Esophagus muscularis mucosa (tissue), 4 donors: ENCODE measurements around the gene STYXL1. TPM values are rescaled to one million over a fixed set of nuclear protein-coding genes. Genes with fewer than 3 reads are reported as not detected.

ENCODE experiments used
- DNase-seq: peaks from one replicate; pipeline ENCODE4 v3.0.0-alpha.2; 2017; ENCODE audit errors: extremely low spot score
- H3K27ac ChIP-seq, 4 donors: fragments of 200-600 bp; sonication (generic); replicated peaks in 1 of 4; 1 replicate in 3 of 4; 2 replicates in 1 of 4; pipeline ENCODE4 v1.5.1; 2016 to 2019; ENCODE audit warnings: mild to moderate bottlenecking in 1 of 4
- H3K27me3 ChIP-seq, 4 donors: fragments of 200-600 bp; sonication (generic); one replicate each; pipeline versions ENCODE4 v1.5.1 to v1.6.0; 2016 to 2019
- H3K36me3 ChIP-seq, 4 donors: fragments of 200-600 bp; sonication (generic); one replicate each; pipeline ENCODE4 v1.5.1; 2016 to 2019
- H3K4me1 ChIP-seq, 4 donors: fragments of 200-600 bp; sonication (generic); one replicate each; pipeline ENCODE4 v1.5.1; 2016 to 2019
- H3K4me3 ChIP-seq, 4 donors: fragments of 200-600 bp; sonication (generic); 1 replicate in 2 of 4; 2 replicates in 2 of 4; pipeline ENCODE4 v1.5.1; 2016 to 2019; ENCODE audit warnings: mild to moderate bottlenecking in 4 of 4, moderate library complexity in 1 of 4
- H3K9me3 ChIP-seq, 4 donors: fragments of 200-600 bp; sonication (generic); 1 replicate in 3 of 4; 2 replicates in 1 of 4; pipeline ENCODE4 v1.5.1; 2016 to 2019
- EP300 ChIP-seq: sonication (generic); formaldehyde crosslinking; IDR thresholded peaks from one replicate; pipeline ENCODE4 v1.6.1; 2017; ENCODE audit warnings: antibody characterized with exemption
- POLR2A ChIP-seq: fragments of 450-650 bp; IDR thresholded peaks from one replicate; pipeline ENCODE4 v1.6.1; 2017; ENCODE audit warnings: antibody characterized with exemption, moderate library complexity, mild to moderate bottlenecking, low read depth
- POLR2AphosphoS5 ChIP-seq, 2 donors: sonication (generic); formaldehyde crosslinking; IDR thresholded peaks; one replicate each; pipeline ENCODE4 v1.6.1; 2017; ENCODE audit warnings: antibody characterized with exemption in 2 of 2
- WGBS: methylation state at CpG from one replicate; pipeline ENCODE4 v1.1.5; 2018; 5-methylcytosine and 5-hydroxymethylcytosine counted together
- intact Hi-C: fragments of 100-400 bp; cut with DNase I; formaldehyde crosslinking; loops from one replicate; pipeline ENCODE4 v1.15.1; 2023
- total RNA-seq, 4 donors: library from RNA; depleted of rRNA; stranded (reverse); fragments of >200 nt; gene quantifications; one replicate each; pipeline versions ENCODE4 v1.1.0 to v1.2.1, GENCODE V29; 2016
- TF ChIP-seq, protein P1 (sequence below), 3 experiments: fragments of 200-600 bp in 2 of 3; fragments of 450-650 bp in 1 of 3; sonication (generic) in 2 of 3; IDR thresholded peaks; one replicate each; pipeline ENCODE4 v1.5.1; 2017 to 2019; ENCODE audit warnings: antibody characterized with exemption in 3 of 3, mild to moderate bottlenecking in 2 of 3, moderate library complexity in 1 of 3

STYXL1 gene
- total RNA-seq, 4 donors from 2014 or later, result 13.9 to 20.0 (median 17.9) TPM

DNA sequence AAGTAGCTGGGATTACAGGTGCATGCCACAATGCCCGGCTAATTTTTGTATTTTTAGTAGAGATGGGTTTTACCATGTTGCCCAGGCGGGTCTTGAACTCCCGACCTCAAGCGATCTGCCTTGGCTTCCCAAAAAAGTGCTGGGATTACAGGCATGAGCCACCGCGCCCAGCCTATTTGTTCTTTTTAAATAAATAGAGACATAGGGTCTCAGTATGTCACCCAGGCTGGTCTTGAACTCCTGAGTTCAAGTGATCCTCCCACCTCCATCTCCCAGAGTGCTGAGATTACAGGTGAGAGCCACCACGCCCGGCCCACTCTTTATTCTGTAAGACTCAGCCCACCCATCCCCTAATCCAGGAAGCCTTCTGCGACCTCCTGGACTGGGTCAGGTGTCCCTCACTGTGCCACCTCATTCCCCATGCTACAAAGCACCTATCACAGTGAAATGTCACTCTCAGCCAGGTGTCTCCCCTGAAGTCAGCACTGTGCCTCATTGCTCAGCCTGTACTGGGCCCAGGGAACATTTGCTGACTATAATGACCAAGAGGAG is 56.2 kb downstream of the STYXL1 start:
- Histone ChIP-seq H3K9me3 (no peaks in the 10 kb centered on the region), H3K4me1 (peaks cover 35 to 57% (median 51%) of the 10 kb centered on the region in 4 donors), H3K4me3 (no peak overlapping the region), H3K36me3 (peaks cover 1 to 34% (median 25%) of the 10 kb centered on the region in 4 donors), H3K27ac (peak overlapping the region; percentile 86 to 95 (median 92)), H3K27me3 (no peaks in the 10 kb centered on the region)
- DNase-seq, result no peak
- TF ChIP-seq, protein P1, sequence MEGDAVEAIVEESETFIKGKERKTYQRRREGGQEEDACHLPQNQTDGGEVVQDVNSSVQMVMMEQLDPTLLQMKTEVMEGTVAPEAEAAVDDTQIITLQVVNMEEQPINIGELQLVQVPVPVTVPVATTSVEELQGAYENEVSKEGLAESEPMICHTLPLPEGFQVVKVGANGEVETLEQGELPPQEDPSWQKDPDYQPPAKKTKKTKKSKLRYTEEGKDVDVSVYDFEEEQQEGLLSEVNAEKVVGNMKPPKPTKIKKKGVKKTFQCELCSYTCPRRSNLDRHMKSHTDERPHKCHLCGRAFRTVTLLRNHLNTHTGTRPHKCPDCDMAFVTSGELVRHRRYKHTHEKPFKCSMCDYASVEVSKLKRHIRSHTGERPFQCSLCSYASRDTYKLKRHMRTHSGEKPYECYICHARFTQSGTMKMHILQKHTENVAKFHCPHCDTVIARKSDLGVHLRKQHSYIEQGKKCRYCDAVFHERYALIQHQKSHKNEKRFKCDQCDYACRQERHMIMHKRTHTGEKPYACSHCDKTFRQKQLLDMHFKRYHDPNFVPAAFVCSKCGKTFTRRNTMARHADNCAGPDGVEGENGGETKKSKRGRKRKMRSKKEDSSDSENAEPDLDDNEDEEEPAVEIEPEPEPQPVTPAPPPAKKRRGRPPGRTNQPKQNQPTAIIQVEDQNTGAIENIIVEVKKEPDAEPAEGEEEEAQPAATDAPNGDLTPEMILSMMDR (IDR thresholded peaks at IDR 0.05), result no peak
- no peak for TF ChIP-seq POLR2A
- no peak for TF ChIP-seq EP300
- no peak for TF ChIP-seq POLR2AphosphoS5 (IDR thresholded peaks at IDR 0.05)
- 97% methylated on average over 9 of the region's 9 CpGs for WGBS
- intact Hi-C loops, result no loop called here

DNA sequence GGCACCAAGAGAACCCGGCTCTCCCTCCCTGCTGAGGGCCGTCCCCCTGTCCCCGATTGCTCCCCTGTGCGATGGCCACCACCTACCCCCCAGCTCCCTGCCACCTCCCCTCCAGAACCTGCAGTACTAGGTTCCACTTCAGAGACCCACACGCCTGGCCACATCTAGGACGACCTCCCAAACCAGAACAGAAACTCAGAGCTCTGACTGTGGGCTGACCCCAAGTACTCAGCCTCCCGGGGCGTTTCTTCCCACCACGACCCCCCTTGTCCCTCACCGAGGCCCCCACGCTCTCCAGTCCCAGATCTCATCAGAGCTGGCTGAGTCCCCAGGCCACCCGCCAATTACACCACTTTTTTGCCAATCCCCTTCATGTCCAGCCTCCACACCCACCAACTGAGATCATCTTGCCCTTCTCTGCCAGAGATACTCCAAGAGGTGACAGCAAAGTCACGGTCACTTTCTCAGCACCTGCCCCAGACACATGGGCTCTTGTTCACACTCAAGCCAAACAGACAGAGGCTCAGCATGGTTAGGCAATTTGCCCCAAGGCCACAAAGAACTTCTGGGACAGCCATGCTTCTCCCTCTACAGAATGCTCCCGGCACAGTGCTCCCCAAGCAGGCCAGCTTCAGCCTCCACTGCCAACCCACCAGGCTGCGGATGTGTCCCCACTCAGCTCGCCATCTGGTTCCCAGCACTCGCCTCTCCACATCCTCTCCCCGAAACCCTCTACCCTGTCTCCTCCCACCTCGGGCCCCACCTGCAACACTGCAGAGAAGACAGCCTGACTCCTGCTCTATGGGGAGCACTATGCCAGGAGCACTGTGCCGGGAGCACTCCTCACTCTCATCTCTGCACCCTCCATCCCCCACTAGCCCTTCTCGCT is 58.1 kb downstream of the STYXL1 start:
- H3K27ac ChIP-seq, result peak overlapping the region; percentile 27 to 70 (median 47)
- H3K27me3 ChIP-seq, result no peaks in the 10 kb centered on the region
- peaks cover 19 to 46% (median 40%) of the 10 kb centered on the region in 4 donors for H3K36me3 ChIP-seq
- intact Hi-C loops, result no loop called here
- TF ChIP-seq POLR2AphosphoS5 (IDR thresholded peaks at IDR 0.05) (no peak), POLR2A (no peak), EP300 (no peak)
- TF ChIP-seq, protein P1 (IDR thresholded peaks at IDR 0.05), result no peak
- H3K4me3 ChIP-seq, result peak overlapping the region in 3 of 4 donors; percentile 1 to 12 (median 9)
- H3K9me3 ChIP-seq, result no peaks in the 10 kb centered on the region
- WGBS, result 55% methylated on average over 21 of the region's 21 CpGs
- peaks cover 30 to 56% (median 45%) of the 10 kb centered on the region in 4 donors for H3K4me1 ChIP-seq
- no peak for DNase-seq

DNA sequence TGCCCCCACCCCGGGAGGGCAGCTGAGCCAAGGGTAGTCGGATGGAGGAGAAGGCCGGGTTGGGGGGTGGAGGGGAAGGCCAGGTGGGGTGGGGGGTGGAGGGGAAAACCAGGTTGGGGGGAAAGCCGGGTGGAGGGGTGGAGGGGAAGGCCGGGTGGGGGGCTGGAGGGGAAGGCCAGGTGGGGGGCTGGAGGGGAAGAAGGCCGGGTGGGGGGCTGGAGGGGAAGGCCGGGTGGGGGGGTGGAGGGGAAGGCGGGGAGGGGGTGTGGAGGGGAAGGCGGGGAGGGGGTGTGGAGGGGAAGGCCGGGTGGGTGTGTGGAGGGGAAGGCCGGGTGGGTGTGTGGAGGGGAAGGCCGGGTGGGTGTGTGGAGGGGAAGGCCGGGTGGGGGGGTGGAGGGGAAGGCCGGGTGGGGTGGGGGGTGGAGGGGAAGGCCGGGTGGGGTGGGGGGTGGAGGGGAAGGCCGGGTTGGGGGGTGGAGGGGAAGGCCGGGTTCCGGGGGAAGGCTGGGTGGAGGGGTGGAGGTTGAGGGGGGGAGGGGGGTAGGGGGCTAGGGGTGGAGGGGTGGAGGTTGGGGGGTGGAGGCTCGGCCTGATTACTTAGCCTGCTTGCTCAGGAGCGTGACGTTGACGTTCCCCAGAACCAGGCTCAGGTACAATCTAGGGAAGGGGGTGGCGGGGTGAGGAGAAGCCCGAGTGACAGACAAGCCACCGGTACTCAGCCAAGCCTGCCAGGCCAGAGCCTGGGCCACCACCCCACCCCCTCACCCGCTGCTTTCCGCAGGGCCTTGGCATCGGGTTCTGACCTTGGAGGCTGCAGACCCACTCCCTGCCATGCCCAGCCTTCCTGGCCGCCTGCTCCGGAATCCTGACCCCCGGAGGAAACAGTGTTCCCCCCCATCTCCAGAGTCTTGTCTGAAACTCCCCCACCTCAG is 59.0 kb downstream of the STYXL1 start:
- Histone ChIP-seq H3K4me3 (peak overlapping the region in 3 of 4 donors; percentile 1 to 12 (median 9)), H3K27ac (peak overlapping the region; percentile 27 to 70 (median 47))
- intact Hi-C loops, result no loop called here

DNA sequence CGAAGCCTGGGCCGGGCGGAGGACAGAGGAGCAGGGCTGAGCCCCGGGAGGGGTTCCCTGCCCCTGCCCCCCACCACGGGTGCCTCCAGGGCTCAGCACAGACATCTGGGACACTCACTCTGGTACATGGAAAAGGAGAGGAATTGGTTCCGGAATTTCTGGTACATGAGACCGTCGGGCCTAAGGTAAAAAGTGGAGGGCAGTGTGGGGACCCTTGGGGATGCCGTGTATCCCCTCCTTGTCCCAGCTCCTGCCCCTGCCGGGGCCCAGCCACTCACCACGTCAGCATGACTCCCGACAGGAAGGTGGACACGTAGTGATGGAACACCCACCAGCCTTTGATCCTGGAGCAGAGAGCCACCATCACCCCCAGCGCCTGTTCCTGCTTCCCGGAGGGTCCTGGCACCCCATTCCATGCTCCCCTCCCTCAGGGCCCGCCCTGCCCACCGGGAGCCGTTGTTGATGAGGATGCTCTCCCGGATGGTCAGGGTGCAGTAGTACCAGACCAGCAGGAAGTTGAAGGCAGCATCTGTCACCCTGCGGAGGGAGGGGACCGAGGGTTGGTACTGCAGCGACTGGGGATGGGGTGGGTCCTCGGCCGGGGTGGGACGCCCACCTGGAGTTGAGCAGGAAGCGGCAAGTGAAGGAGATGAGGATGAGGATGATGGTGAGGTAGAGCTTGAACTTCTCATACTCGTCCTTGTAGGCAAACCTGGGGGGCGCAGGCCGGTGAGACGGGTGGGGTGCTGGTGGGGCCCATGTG is 59.8 kb downstream of the STYXL1 start:
- Histone ChIP-seq H3K36me3 (peaks cover 23 to 62% (median 58%) of the 10 kb centered on the region in 4 donors), H3K9me3 (no peaks in the 10 kb centered on the region), H3K27ac (peak overlapping the region in 1 of 4 donors; percentile 30), H3K4me1 (peaks cover 23 to 46% (median 33%) of the 10 kb centered on the region in 4 donors), H3K27me3 (no peaks in the 10 kb centered on the region), H3K4me3 (no peak overlapping the region)
- no peak for DNase-seq
- 88% methylated on average over 23 of the region's 30 CpGs for WGBS
- intact Hi-C loops, result no loop called here
- TF ChIP-seq EP300 (no peak), POLR2A (no peak), POLR2AphosphoS5 (IDR thresholded peaks at IDR 0.05) (no peak)
- TF ChIP-seq, protein P1 (IDR thresholded peaks at IDR 0.05), result no peak

More for the DNA sequence above, 59.0 kb downstream of the STYXL1 start:
- H3K4me1 ChIP-seq, result peaks cover 30 to 54% (median 41%) of the 10 kb centered on the region in 4 donors
- H3K27me3 ChIP-seq, result no peaks in the 10 kb centered on the region
- WGBS, result 35% methylated on average over 9 of the region's 31 CpGs
- peaks cover 23 to 55% (median 49%) of the 10 kb centered on the region in 4 donors for H3K36me3 ChIP-seq
- TF ChIP-seq EP300, result no peak
- TF ChIP-seq POLR2AphosphoS5 (IDR thresholded peaks at IDR 0.05), result peak in 1 of 2 donors; percentile 9
- no peak for DNase-seq
- no peaks in the 10 kb centered on the region for H3K9me3 ChIP-seq
